Thymus (tissue), 11 donors: ENCODE measurements around the gene THSD1. TPM values are rescaled to one million over a fixed set of nuclear protein-coding genes. Genes with fewer than 3 reads are reported as not detected.
"Not testable (repeated sequence)": the region's sequence is repeated elsewhere in the genome, so short reads cannot be mapped to it uniquely, and the experiment has no call there.

Experiments used
- DNase-seq, 9 donors: peaks; one replicate each; pipeline ENCODE4 v3.0.0-alpha.2; 2013; ENCODE audit warnings: low spot score in 9 of 9, low read depth in 6 of 9, missing footprints in 1 of 9
- H3K27ac ChIP-seq, 2 donors: one replicate each; pipeline ENCODE4 v1.5.1; 2013; ENCODE audit warnings: control low read depth in 1 of 2, low read depth in 1 of 2, low read length in 1 of 2, mild to moderate bottlenecking in 1 of 2, moderate library complexity in 1 of 2
- H3K27me3 ChIP-seq, 2 donors: one replicate each; pipeline ENCODE4 v1.5.1; 2013; ENCODE audit warnings: low read length in 1 of 2; ENCODE audit not compliant: control insufficient read depth in 2 of 2, insufficient read depth in 1 of 2
- H3K36me3 ChIP-seq, 2 donors: one replicate each; pipeline ENCODE4 v1.5.1; 2013; ENCODE audit warnings: low read length in 1 of 2, mild to moderate bottlenecking in 1 of 2, moderate library complexity in 1 of 2; ENCODE audit not compliant: control insufficient read depth in 2 of 2, insufficient read depth in 2 of 2
- H3K4me1 ChIP-seq, 2 donors: one replicate each; pipeline ENCODE4 v1.5.1; 2013; ENCODE audit warnings: low read length in 2 of 2; ENCODE audit not compliant: control insufficient read depth in 2 of 2, insufficient read depth in 2 of 2
- H3K4me3 ChIP-seq, 2 donors: one replicate each; pipeline ENCODE4 v1.5.1; 2013; ENCODE audit warnings: low read length in 2 of 2, control low read depth in 1 of 2, mild to moderate bottlenecking in 1 of 2
- H3K9me3 ChIP-seq, 2 donors: one replicate each; pipeline ENCODE4 v1.5.1; 2013; ENCODE audit warnings: low read length in 1 of 2, mild to moderate bottlenecking in 1 of 2; ENCODE audit not compliant: control insufficient read depth in 2 of 2, insufficient read depth in 1 of 2
- WGBS: extraction: QIAGEN DNeasy Blood & Tissue Kit; methylation state at CpG from one replicate; pipeline ENCODE4 v1.1.7; 2013; 5-methylcytosine and 5-hydroxymethylcytosine counted together
- polyA plus RNA-seq: library from polyadenylated mRNA; stranded (reverse); fragments of 200-250 nt; gene quantifications from one replicate; pipeline ENCODE4 v1.2.3, GENCODE V29; 2013
- total RNA-seq: library from RNA; stranded (reverse); fragments of 120-200 nt; gene quantifications from one replicate; pipeline ENCODE4 v1.2.4, GENCODE V29; 2013
- donor health status: healthy.

THSD1 gene
- total and polyA plus RNA-seq, 2 donors = 2.9 to 3.3 TPM

GRCh38 chr13:52377898-52378297 lies 28.1 kb downstream of the THSD1 start:
- H3K4me3 ChIP-seq = no peak overlapping the region
- DNase-seq = no peak
- peaks cover 0 to 5% of the 10 kb centered on the region in 2 donors for H3K9me3 ChIP-seq
- WGBS = 97% methylated on average over 21 of the region's 21 CpGs
- no peaks in the 10 kb centered on the region for H3K4me1 ChIP-seq
- H3K27me3 ChIP-seq = no peaks in the 10 kb centered on the region
- no peak overlapping the region for H3K27ac ChIP-seq
- no peaks in the 10 kb centered on the region for H3K36me3 ChIP-seq

GRCh38 chr13:52374873-52375411 lies 31.0 kb downstream of the THSD1 start:
- H3K27ac ChIP-seq = no peak overlapping the region
- H3K9me3 ChIP-seq = peaks cover 0 to 5% of the 10 kb centered on the region in 2 donors
- no peak for DNase-seq
- H3K4me3 ChIP-seq = no peak overlapping the region
- no peaks in the 10 kb centered on the region for H3K36me3 ChIP-seq
- WGBS = 94% methylated on average over 1 of the region's 1 CpG
- H3K4me1 ChIP-seq = no peaks in the 10 kb centered on the region
- no peaks in the 10 kb centered on the region for H3K27me3 ChIP-seq

- DNase-seq = no peak
- peaks cover 0 to 5% of the 10 kb centered on the region in 2 donors for H3K9me3 ChIP-seq
- WGBS = 97% methylated on average over 4 of the region's 4 CpGs
- H3K27me3 ChIP-seq = no peaks in the 10 kb centered on the region
- no peak overlapping the region for H3K27ac ChIP-seq
- H3K4me1 ChIP-seq = no peaks in the 10 kb centered on the region
- H3K4me3 ChIP-seq = no peak overlapping the region
- H3K36me3 ChIP-seq = no peaks in the 10 kb centered on the region
These were observed 31.6 kb downstream of the THSD1 start for GRCh38 chr13:52374389-52374788.

- DNase-seq, H3K27ac ChIP-seq, H3K4me3 ChIP-seq, H3K9me3 ChIP-seq, H3K4me1 ChIP-seq, H3K36me3 ChIP-seq, H3K27me3 ChIP-seq: not testable (repeated sequence)
- WGBS = 98% methylated on average over 1 of the region's 1 CpG
These were observed 32.7 kb downstream of the THSD1 start for GRCh38 chr13:52373277-52373676.

- no peak overlapping the region for H3K27ac ChIP-seq
- H3K4me3 ChIP-seq = no peak overlapping the region
- H3K36me3 ChIP-seq = no peaks in the 10 kb centered on the region
- WGBS = 92% methylated on average over 3 of the region's 3 CpGs
- no peaks in the 10 kb centered on the region for H3K9me3 ChIP-seq
- H3K4me1 ChIP-seq = no peaks in the 10 kb centered on the region
- no peak for DNase-seq
- H3K27me3 ChIP-seq = no peaks in the 10 kb centered on the region
These were observed 34.2 kb downstream of the THSD1 start for GRCh38 chr13:52371736-52372247.

- no peaks in the 10 kb centered on the region for H3K4me1 ChIP-seq
- H3K4me3 ChIP-seq = no peak overlapping the region
- no peaks in the 10 kb centered on the region for H3K36me3 ChIP-seq
- no peaks in the 10 kb centered on the region for H3K9me3 ChIP-seq
- H3K27me3 ChIP-seq = no peaks in the 10 kb centered on the region
- DNase-seq = no peak
- H3K27ac ChIP-seq = no peak overlapping the region
- WGBS = 95% methylated on average over 4 of the region's 4 CpGs
These were observed 39.7 kb downstream of the THSD1 start for GRCh38 chr13:52366291-52366690.

- H3K4me1 ChIP-seq, H3K27ac ChIP-seq, H3K4me3 ChIP-seq, H3K9me3 ChIP-seq, H3K27me3 ChIP-seq, H3K36me3 ChIP-seq, DNase-seq: not testable (repeated sequence)
- WGBS = 92% methylated on average over 5 of the region's 6 CpGs
These were observed 43.6 kb downstream of the THSD1 start for GRCh38 chr13:52362169-52362887.

- H3K9me3 ChIP-seq = no peaks in the 10 kb centered on the region
- H3K4me3 ChIP-seq = no peak overlapping the region
- DNase-seq = no peak
- 98% methylated on average over 4 of the region's 4 CpGs for WGBS
- H3K27ac ChIP-seq = no peak overlapping the region
- no peaks in the 10 kb centered on the region for H3K36me3 ChIP-seq
- no peaks in the 10 kb centered on the region for H3K4me1 ChIP-seq
- H3K27me3 ChIP-seq = no peaks in the 10 kb centered on the region
These were observed 44.7 kb downstream of the THSD1 start for GRCh38 chr13:52361225-52361624.

GRCh38 chr13:52359534-52359933 lies 46.4 kb downstream of the THSD1 start:
- Histone ChIP-seq H3K27ac (no peak overlapping the region), H3K4me1 (no peaks in the 10 kb centered on the region), H3K27me3 (no peaks in the 10 kb centered on the region), H3K36me3 (no peaks in the 10 kb centered on the region), H3K9me3 (no peaks in the 10 kb centered on the region), H3K4me3 (no peak overlapping the region)
- 98% methylated on average over 4 of the region's 4 CpGs for WGBS
- no peak for DNase-seq
